PC-9 (cell line): ENCODE results near the gene RNF31.

ENCODE experiments used
- EZH2 ChIP-seq: fragments of 200-600 bp; sonication (generic); IDR thresholded peaks from 2 replicates; pipeline ENCODE4 v1.8.0; 2017; ENCODE audit warnings: antibody characterized with exemption, low read depth
- TF ChIP-seq, protein P1 (sequence below): fragments of 200-600 bp; sonication (generic); conservative IDR thresholded peaks from 2 replicates; pipeline ENCODE4 v1.6.1; 2017; ENCODE audit warnings: mixed run types, antibody characterized with exemption, mild to moderate bottlenecking, moderate library complexity

DNA sequence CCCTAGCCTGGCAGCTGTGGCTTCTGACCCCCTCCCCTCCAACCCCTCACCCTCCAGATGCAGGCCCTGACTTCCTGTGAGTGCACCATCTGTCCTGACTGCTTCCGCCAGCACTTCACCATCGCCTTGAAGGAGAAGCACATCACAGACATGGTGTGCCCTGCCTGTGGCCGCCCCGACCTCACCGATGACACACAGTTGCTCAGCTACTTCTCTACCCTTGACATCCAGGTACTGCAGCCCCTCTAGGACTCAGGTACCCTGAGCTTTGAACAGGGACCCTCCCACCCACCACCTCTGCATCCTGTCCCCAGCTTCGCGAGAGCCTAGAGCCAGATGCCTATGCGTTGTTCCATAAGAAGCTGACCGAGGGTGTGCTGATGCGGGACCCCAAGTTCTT is 7.8 kb downstream of the RNF31 start:
- TF ChIP-seq, protein P1, sequence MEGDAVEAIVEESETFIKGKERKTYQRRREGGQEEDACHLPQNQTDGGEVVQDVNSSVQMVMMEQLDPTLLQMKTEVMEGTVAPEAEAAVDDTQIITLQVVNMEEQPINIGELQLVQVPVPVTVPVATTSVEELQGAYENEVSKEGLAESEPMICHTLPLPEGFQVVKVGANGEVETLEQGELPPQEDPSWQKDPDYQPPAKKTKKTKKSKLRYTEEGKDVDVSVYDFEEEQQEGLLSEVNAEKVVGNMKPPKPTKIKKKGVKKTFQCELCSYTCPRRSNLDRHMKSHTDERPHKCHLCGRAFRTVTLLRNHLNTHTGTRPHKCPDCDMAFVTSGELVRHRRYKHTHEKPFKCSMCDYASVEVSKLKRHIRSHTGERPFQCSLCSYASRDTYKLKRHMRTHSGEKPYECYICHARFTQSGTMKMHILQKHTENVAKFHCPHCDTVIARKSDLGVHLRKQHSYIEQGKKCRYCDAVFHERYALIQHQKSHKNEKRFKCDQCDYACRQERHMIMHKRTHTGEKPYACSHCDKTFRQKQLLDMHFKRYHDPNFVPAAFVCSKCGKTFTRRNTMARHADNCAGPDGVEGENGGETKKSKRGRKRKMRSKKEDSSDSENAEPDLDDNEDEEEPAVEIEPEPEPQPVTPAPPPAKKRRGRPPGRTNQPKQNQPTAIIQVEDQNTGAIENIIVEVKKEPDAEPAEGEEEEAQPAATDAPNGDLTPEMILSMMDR, result no peak
- no peak for TF ChIP-seq EZH2
